22Rv1 (cell line): ENCODE results near the gene GRK3.

Experiments
- ZFX ChIP-seq: fragments of 450-650 bp; IDR thresholded peaks from 2 replicates; pipeline ENCODE4 v1.6.1; 2017; ENCODE audit warnings: antibody characterized with exemption, borderline replicate concordance
- TF ChIP-seq, protein P1 (sequence below): fragments of 450-650 bp; IDR thresholded peaks from 2 replicates; pipeline ENCODE4 v1.5.1; 2017; ENCODE audit warnings: mild to moderate bottlenecking

DNA sequence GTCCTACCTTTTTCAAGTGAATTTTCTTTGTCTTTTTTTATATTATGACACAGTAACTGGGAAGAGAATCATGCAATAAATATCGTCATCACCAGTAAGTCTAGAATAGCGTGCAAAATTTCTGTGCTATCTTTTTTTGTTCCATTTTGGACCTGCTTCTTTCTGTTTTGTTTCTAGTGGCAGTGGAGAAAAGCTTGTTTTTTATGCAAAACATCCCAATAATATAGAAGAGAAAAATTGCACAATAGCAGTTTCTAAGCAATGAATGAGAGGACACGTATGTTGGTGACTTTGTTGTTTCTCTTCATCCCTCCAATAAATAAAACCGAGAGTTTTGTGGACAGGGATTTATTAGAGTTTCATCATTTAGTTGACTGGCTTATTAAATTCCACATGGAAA lies 10.3 kb downstream of the GRK3 start:
- TF ChIP-seq, protein P1, sequence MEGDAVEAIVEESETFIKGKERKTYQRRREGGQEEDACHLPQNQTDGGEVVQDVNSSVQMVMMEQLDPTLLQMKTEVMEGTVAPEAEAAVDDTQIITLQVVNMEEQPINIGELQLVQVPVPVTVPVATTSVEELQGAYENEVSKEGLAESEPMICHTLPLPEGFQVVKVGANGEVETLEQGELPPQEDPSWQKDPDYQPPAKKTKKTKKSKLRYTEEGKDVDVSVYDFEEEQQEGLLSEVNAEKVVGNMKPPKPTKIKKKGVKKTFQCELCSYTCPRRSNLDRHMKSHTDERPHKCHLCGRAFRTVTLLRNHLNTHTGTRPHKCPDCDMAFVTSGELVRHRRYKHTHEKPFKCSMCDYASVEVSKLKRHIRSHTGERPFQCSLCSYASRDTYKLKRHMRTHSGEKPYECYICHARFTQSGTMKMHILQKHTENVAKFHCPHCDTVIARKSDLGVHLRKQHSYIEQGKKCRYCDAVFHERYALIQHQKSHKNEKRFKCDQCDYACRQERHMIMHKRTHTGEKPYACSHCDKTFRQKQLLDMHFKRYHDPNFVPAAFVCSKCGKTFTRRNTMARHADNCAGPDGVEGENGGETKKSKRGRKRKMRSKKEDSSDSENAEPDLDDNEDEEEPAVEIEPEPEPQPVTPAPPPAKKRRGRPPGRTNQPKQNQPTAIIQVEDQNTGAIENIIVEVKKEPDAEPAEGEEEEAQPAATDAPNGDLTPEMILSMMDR, result no peak
- TF ChIP-seq ZFX, result no peak
